H1 (cell line): ENCODE measurements around the gene CLDN15.

ENCODE experiments used
- CEBPB ChIP-seq: IDR thresholded peaks from 2 replicates; pipeline ENCODE4 v1.6.1; 2012; ENCODE audit warnings: low read depth, low read length
- EP300 ChIP-seq, 2 experiments: IDR thresholded peaks; 1 replicate in 1 of 2; 2 replicates in 1 of 2; pipeline ENCODE4 v1.6.1; 2011 to 2012; ENCODE audit warnings: low read depth in 2 of 2, low read length in 2 of 2, mild to moderate bottlenecking in 2 of 2, borderline replicate concordance in 1 of 2, inconsistent platforms in 1 of 2, moderate library complexity in 1 of 2
- EZH2 ChIP-seq: fragments of 200-600 bp; sonication (generic); IDR thresholded peaks from 2 replicates; pipeline ENCODE4 v1.7.1; 2012; ENCODE audit warnings: low read depth, mild to moderate bottlenecking, moderate library complexity, low read length, inconsistent platforms; ENCODE audit not compliant: severe bottlenecking
- POLR2A ChIP-seq, 2 experiments: IDR thresholded peaks; 1 replicate in 1 of 2; 2 replicates in 1 of 2; pipeline ENCODE4 v1.6.1; 2011; ENCODE audit warnings: low read depth in 2 of 2, low read length in 2 of 2, mild to moderate bottlenecking in 2 of 2; ENCODE audit errors: control extremely low read depth in 1 of 2
- POLR2AphosphoS5 ChIP-seq: IDR thresholded peaks from 2 replicates; pipeline ENCODE4 v1.6.1; 2011; ENCODE audit warnings: low read depth, low read length
- RNF2 ChIP-seq: fragments of 200-900, 300-1000 bp; sonication (generic); IDR thresholded peaks from 2 replicates; pipeline ENCODE4 v1.7.1; 2016; ENCODE audit warnings: borderline replicate concordance, low read depth, mild to moderate bottlenecking, antibody characterized with exemption, low read length; ENCODE audit not compliant: poor library complexity, severe bottlenecking; ENCODE audit errors: missing control alignments
- SRF ChIP-seq: IDR thresholded peaks from 2 replicates; pipeline ENCODE4 v1.6.1; 2011; ENCODE audit warnings: mild to moderate bottlenecking, low read depth, low read length, moderate library complexity
- TAF1 ChIP-seq: IDR thresholded peaks from 2 replicates; pipeline ENCODE4 v1.6.1; 2011; ENCODE audit warnings: mild to moderate bottlenecking, low read depth, low read length
- TCF12 ChIP-seq: IDR thresholded peaks from 2 replicates; pipeline ENCODE4 v1.6.1; 2011; ENCODE audit warnings: low read depth, mild to moderate bottlenecking, low read length
- YY1 ChIP-seq: IDR thresholded peaks from 2 replicates; pipeline ENCODE4 v1.6.1; 2011; ENCODE audit warnings: low read depth, mild to moderate bottlenecking, low read length
- TF ChIP-seq, protein P1 (sequence below): IDR thresholded peaks from 2 replicates; pipeline ENCODE4 v1.6.1; 2012; ENCODE audit warnings: inconsistent platforms
- TF ChIP-seq, protein P2 (sequence below), 3 experiments: IDR thresholded peaks; 1 replicate in 2 of 3; 2 replicates in 1 of 3; pipeline versions ENCODE4 v1.5.1 to v1.6.1; 2011; ENCODE audit warnings: low read length in 3 of 3, mild to moderate bottlenecking in 3 of 3, inconsistent platforms in 2 of 3, low read depth in 1 of 3, moderate library complexity in 1 of 3; ENCODE audit not compliant: insufficient read depth in 1 of 3; ENCODE audit errors: control extremely low read depth in 1 of 3
- TF ChIP-seq, protein P3 (sequence below): IDR thresholded peaks from 2 replicates; pipeline ENCODE4 v1.6.1; 2012; ENCODE audit warnings: inconsistent platforms

DNA sequence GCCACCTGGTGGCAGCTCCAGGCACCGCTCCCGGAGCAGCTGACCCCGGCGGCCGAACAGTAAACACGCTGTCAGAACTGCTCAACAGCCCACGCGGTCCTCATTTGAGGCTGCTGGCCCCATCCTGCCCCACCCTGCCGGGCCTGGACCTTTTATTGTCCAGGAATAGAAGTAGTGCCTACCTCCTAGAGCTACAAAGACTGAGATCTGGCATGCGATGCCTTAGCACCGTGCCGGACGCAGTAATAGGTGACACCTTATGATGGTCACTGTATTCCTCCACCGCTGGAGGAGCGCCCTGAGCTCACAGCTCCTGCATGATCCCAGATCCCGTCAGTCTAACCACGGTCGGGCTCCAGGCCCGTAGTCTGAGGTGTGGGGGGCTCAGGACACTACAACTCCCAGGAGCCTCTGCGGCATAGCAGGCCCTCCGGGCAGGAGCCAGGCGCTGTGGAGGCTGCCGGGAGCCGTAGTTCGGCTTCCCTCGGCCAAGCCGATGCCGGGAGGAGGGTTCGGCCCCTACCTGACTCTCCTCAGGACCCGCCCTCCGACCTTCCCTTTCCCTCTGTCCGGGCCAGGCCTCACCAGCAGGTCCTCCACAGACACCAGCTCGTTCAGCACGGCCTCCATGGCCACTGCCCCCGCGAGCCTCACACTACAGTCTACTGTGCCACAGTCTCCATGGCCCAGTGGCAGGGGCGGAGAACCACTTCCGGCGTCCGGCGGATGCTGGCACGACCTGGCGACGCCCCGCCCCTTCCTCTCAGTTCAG, 7.0 kb upstream of the CLDN15 start, which contains the start of gene FIS1:
- TF ChIP-seq SRF (no peak), RNF2 (no peak), POLR2AphosphoS5 (peak; percentile 79), EP300 (IDR thresholded peaks at IDR 0.05; ENCODE audit: borderline replicate concordance in 1 of 2, low read depth in 2 of 2, low read length in 2 of 2) (no peak), POLR2A (IDR thresholded peaks at IDR 0.05; ENCODE audit: control extremely low read depth in 1 of 2, low read depth in 2 of 2, low read length in 2 of 2) (no peak), EZH2 (no peak), YY1 (peak; percentile 14; the same call in 1 of the 2 replicates), TAF1 (no peak), TCF12 (0 out of 2 replicates have a peak, but pooled peaks have one; percentile 51), CEBPB (no peak)
- TF ChIP-seq, protein P1, sequence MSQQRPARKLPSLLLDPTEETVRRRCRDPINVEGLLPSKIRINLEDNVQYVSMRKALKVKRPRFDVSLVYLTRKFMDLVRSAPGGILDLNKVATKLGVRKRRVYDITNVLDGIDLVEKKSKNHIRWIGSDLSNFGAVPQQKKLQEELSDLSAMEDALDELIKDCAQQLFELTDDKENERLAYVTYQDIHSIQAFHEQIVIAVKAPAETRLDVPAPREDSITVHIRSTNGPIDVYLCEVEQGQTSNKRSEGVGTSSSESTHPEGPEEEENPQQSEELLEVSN = no peak
- TF ChIP-seq, protein P2, sequence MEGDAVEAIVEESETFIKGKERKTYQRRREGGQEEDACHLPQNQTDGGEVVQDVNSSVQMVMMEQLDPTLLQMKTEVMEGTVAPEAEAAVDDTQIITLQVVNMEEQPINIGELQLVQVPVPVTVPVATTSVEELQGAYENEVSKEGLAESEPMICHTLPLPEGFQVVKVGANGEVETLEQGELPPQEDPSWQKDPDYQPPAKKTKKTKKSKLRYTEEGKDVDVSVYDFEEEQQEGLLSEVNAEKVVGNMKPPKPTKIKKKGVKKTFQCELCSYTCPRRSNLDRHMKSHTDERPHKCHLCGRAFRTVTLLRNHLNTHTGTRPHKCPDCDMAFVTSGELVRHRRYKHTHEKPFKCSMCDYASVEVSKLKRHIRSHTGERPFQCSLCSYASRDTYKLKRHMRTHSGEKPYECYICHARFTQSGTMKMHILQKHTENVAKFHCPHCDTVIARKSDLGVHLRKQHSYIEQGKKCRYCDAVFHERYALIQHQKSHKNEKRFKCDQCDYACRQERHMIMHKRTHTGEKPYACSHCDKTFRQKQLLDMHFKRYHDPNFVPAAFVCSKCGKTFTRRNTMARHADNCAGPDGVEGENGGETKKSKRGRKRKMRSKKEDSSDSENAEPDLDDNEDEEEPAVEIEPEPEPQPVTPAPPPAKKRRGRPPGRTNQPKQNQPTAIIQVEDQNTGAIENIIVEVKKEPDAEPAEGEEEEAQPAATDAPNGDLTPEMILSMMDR (IDR thresholded peaks at IDR 0.05; ENCODE audit: control extremely low read depth in 1 of 3, insufficient read depth in 1 of 3, low read depth in 1 of 3, low read length in 3 of 3) = peak in 2 of 3 experiments; percentile 83 to 91; a peak in 3 of 4 replicates
- TF ChIP-seq, protein P3, sequence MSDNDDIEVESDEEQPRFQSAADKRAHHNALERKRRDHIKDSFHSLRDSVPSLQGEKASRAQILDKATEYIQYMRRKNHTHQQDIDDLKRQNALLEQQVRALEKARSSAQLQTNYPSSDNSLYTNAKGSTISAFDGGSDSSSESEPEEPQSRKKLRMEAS = peak; percentile 82
